SH-SY5Y (cell line): ENCODE data around the gene SLCO3A1.

ENCODE experiments used
- GATA2 ChIP-seq: IDR thresholded peaks from 2 replicates; pipeline ENCODE4 v1.6.1; 2011; ENCODE audit warnings: mild to moderate bottlenecking, low read depth, low read length
- GATA3 ChIP-seq: IDR thresholded peaks from 2 replicates; pipeline ENCODE4 v1.6.1; 2011; ENCODE audit warnings: low read depth, mild to moderate bottlenecking, low read length, moderate library complexity

GRCh38 chr15:92161039-92161670 is 307.6 kb downstream of the SLCO3A1 start:
- no peak for TF ChIP-seq GATA2
- no peak for TF ChIP-seq GATA3
